K562 (cell line): Measurements from ENCODE around the gene ERMARD. TPM values are rescaled to one million over a fixed set of nuclear protein-coding genes. Genes with fewer than 3 reads are reported as not detected.

Experiments used
- ATAC-seq: fragments of 200-7000 bp; cut with Tn5 transposase; 3 replicates; pipeline ENCODE4 v1.9.1; 2020; ENCODE audit warnings: moderate library complexity
- BruUV-seq: library from RNA; stranded (reverse); fragments of 400-500 nt; replicated peaks from 2 replicates; lab custom pipeline; 2021; lab: Mats Ljungman, UMichigan
- CTCF ChIA-PET: fragments of 300-600 bp; formaldehyde crosslinking; extraction: SDS; loops from one replicate; lab custom pipeline; 2021; ENCODE audit warnings: low intra/inter-chr PET ratio; lab: Yijun Ruan, JAX
- POLR2A ChIA-PET: fragments of 300-600, 350-650 bp; sonication (Branson Sonifier 250); formaldehyde crosslinking; extraction: SDS; loops from one replicate; lab custom pipeline; 2021; ENCODE audit warnings: antibody characterized with exemption, inconsistent platforms; lab: Yijun Ruan, JAX
- DNase-seq, 4 experiments: peaks; one replicate each; pipeline versions ENCODE4 v3.0.0 to v3.0.0-alpha.2; 2011 to 2018; ENCODE audit warnings: low spot score in 3 of 4, mixed read lengths in 3 of 4; ENCODE audit errors: extremely low read depth in 1 of 4
- FAIRE-seq: peaks from 2 replicates; lab custom pipeline; 2011; peaks lifted over from hg19 to GRCh38; lab: Jason Lieb, UNC
- H2AFZ ChIP-seq: 2 replicates; pipeline ENCODE4 v1.6.0; 2011; ENCODE audit warnings: low read depth, low read length, control low read depth, inconsistent platforms
- H3K27ac ChIP-seq: fragments of 200-600 bp; 3 replicates; pipeline ENCODE4 v1.8.0; 2011; ENCODE audit warnings: low read depth, mild to moderate bottlenecking, control low read depth, inconsistent platforms, low read length, moderate library complexity, mixed read lengths; ENCODE audit errors: extremely low read depth
- H3K27me3 ChIP-seq, 2 experiments: fragments of 300-600 bp in 1 of 2; 2 replicates in 1 of 2; 3 replicates in 1 of 2; pipeline versions ENCODE4 v1.6.0 to v1.8.0; 2011; ENCODE audit warnings: inconsistent platforms in 2 of 2, low read length in 2 of 2, mild to moderate bottlenecking in 1 of 2, mixed read lengths in 1 of 2, moderate library complexity in 1 of 2; ENCODE audit not compliant: control insufficient read depth in 2 of 2, insufficient read depth in 2 of 2
- H3K36me3 ChIP-seq: fragments of 300-600 bp; 3 replicates; pipeline ENCODE4 v1.8.0; 2011; ENCODE audit warnings: mild to moderate bottlenecking, low read length, inconsistent platforms; ENCODE audit not compliant: control insufficient read depth, insufficient read depth
- H3K4me1 ChIP-seq, 2 experiments: fragments of 200-600 bp in 1 of 2; replicated peaks in 1 of 2; 2 replicates in 1 of 2; 3 replicates in 1 of 2; pipeline versions ENCODE4 v1.5.1 to v1.8.0; 2011; ENCODE audit warnings: inconsistent platforms in 2 of 2, low read length in 2 of 2, mild to moderate bottlenecking in 1 of 2, mixed read lengths in 1 of 2, moderate library complexity in 1 of 2; ENCODE audit not compliant: control insufficient read depth in 2 of 2, insufficient read depth in 2 of 2
- H3K4me2 ChIP-seq: 2 replicates; pipeline ENCODE4 v1.6.1; 2011; ENCODE audit warnings: low read length, control low read depth, inconsistent platforms, mixed read lengths; ENCODE audit not compliant: insufficient read depth
- H3K4me3 ChIP-seq: fragments of 200-600 bp; sonication (generic), shearing (Covaris generic); 2 replicates; pipeline ENCODE4 v1.5.1; 2016; ENCODE audit warnings: control low read depth, inconsistent platforms
- H3K79me2 ChIP-seq: fragments of 200-600 bp; 3 replicates; pipeline ENCODE4 v1.8.0; 2011; ENCODE audit warnings: low read length, inconsistent platforms; ENCODE audit not compliant: control insufficient read depth, insufficient read depth
- H3K9ac ChIP-seq, 2 experiments: 2 replicates each; pipeline versions ENCODE4 v1.6.0 to v1.6.1; 2011; ENCODE audit warnings: low read depth in 2 of 2, low read length in 2 of 2, control low read depth in 1 of 2, inconsistent platforms in 1 of 2, mild to moderate bottlenecking in 1 of 2, mixed read lengths in 1 of 2; ENCODE audit not compliant: insufficient read depth in 1 of 2
- H3K9me1 ChIP-seq: one replicate; pipeline ENCODE4 v1.6.0; 2011; ENCODE audit warnings: inconsistent platforms, mild to moderate bottlenecking, low read length, moderate library complexity; ENCODE audit not compliant: control insufficient read depth, insufficient read depth
- H3K9me3 ChIP-seq: replicated peaks from 2 replicates; pipeline ENCODE4 v1.5.1; 2011; ENCODE audit warnings: low read depth, low read length, inconsistent platforms; ENCODE audit not compliant: control insufficient read depth, insufficient read depth
- H4K20me1 ChIP-seq: replicated peaks from 2 replicates; pipeline ENCODE4 v1.6.1; 2011; ENCODE audit warnings: low read length, inconsistent platforms, mixed read lengths; ENCODE audit not compliant: control insufficient read depth, insufficient read depth
- ELF4 ChIP-seq: fragments of 450-650 bp; formaldehyde crosslinking; IDR thresholded peaks from 2 replicates; pipeline ENCODE4 v1.4.0; 2022; ENCODE audit warnings: missing genetic modification characterization
- FOXP1 ChIP-seq: sonication (generic); formaldehyde crosslinking; IDR thresholded peaks from 2 replicates; pipeline ENCODE4 v1.8.0; 2022; ENCODE audit warnings: mild to moderate bottlenecking, missing genetic modification reagents
- KLF6 ChIP-seq: fragments of 250-450 bp; sonication (Bioruptor Pico); IDR thresholded peaks from 2 replicates; pipeline ENCODE4 v1.4.0; 2020; ENCODE audit warnings: mild to moderate bottlenecking, moderate library complexity, borderline replicate concordance
- LARP7 ChIP-seq: fragments of 450-650 bp; IDR thresholded peaks from 2 replicates; pipeline ENCODE4 v1.6.1; 2016
- MBD1 ChIP-seq: fragments of 250-450 bp; sonication (Bioruptor Pico); IDR thresholded peaks from 2 replicates; pipeline ENCODE4 v1.8.0; 2022; ENCODE audit warnings: inconsistent platforms
- NCOA4 ChIP-seq: fragments of 450-650 bp; IDR thresholded peaks from 2 replicates; pipeline ENCODE4 v1.6.1; 2018; ENCODE audit warnings: mild to moderate bottlenecking; ENCODE audit not compliant: partially characterized antibody
- TCF3 ChIP-seq: sonication (generic); formaldehyde crosslinking; IDR thresholded peaks from 2 replicates; pipeline ENCODE4 v1.4.0; 2020; ENCODE audit warnings: mild to moderate bottlenecking, missing genetic modification reagents
- ZNF133 ChIP-seq: fragments of 250-450 bp; sonication (Bioruptor Pico); IDR thresholded peaks from 2 replicates; pipeline ENCODE4 v1.4.0; 2020; ENCODE audit warnings: mild to moderate bottlenecking
- ZNF354B ChIP-seq: fragments of 250-450 bp; sonication (Bioruptor Pico); IDR thresholded peaks from 2 replicates; pipeline ENCODE4 v1.4.0; 2020
- ZNF592 ChIP-seq: fragments of 450-650 bp; IDR thresholded peaks from 2 replicates; pipeline ENCODE4 v1.6.1; 2017; ENCODE audit warnings: antibody characterized with exemption, mild to moderate bottlenecking
- WGBS: fragments of 100-300 bp; shearing (Covaris generic); methylation state at CpG from one replicate; pipeline ENCODE4 v1.1.6; 2016; ENCODE audit warnings: low coverage, mixed read lengths; ENCODE audit not compliant: insufficient coverage; ENCODE audit errors: missing lambda C conversion rate; 5-methylcytosine and 5-hydroxymethylcytosine counted together
- in situ Hi-C: fragments of 300-500 bp; cut with MboI; formaldehyde crosslinking; loops from 4 replicates; pipeline ENCODE4 v1.15.0; 2018; ENCODE audit warnings: inconsistent platforms, mixed read lengths
- intact Hi-C: fragments of 100-400 bp; cut with micrococcal nuclease; formaldehyde crosslinking; loops from 2 replicates; pipeline ENCODE4 v1.14.2; 2022
- polyA plus RNA-seq, 8 experiments: library from polyadenylated mRNA; depleted of rRNA in 4 of 8; stranded (reverse) in 5 of 8; unstranded in 3 of 8; fragments of >200 nt; fragmentation: Nextera tagmentation in 2 of 8; fragmentation: Illumina TruSeq in 1 of 8; extraction: Ambion mirVana in 2 of 8; extraction: Trizol in 1 of 8; gene quantifications; 2 replicates each; pipeline versions ENCODE4 v1.2.1 to v1.2.3, GENCODE V29; 2011 to 2014; ENCODE audit warnings: inconsistent platforms in 1 of 8, missing spikeins in 1 of 8
- total RNA-seq, 7 experiments: library from RNA; depleted of rRNA in 6 of 7; stranded (reverse); fragments of >200 nt in 6 of 7; fragmentation: Illumina TruSeq in 2 of 7; extraction: Trizol in 2 of 7; gene quantifications; 2 replicates each; pipeline versions ENCODE4 v1.2.1 to v1.2.3, GENCODE V29; 2011 to 2021; ENCODE audit warnings: low replicate concordance in 1 of 7

The ERMARD gene
- total and polyA plus RNA-seq, 9 of the 15 experiments (the other 6 are each of a cell fraction or from before 2014, with no cell fraction given), result 14.5 to 68.6 (median 27.7) TPM

- Histone ChIP-seq H3K9me1 (no peaks in the 10 kb centered on the region), H3K4me3 (no peak overlapping the region), H3K4me1 (no peaks in the 10 kb centered on the region), H3K79me2 (no peaks in the 10 kb centered on the region), H3K4me2 (no peak overlapping the region), H3K27ac (no peak overlapping the region), H3K27me3 (peaks cover 6 to 44% of the 10 kb centered on the region in 2 experiments; a peak in 3 of 5 replicates), H2AFZ (no peak overlapping the region), H3K9ac (no peak overlapping the region), H4K20me1 (0 out of 2 replicates have a peak, but pooled peaks cover 5% of the 10 kb centered on the region), H3K9me3 (no peaks in the 10 kb centered on the region), H3K36me3 (no peaks in the 10 kb centered on the region)
- no TSS peak for BruUV-seq
- ATAC-seq (no peak), FAIRE-seq (no peak), DNase-seq (no peak)
- ChIA-PET CTCF (no interaction called here), POLR2A (no interaction called here)
- under 1% methylated on average over 12 of the region's 12 CpGs for WGBS
- intact Hi-C loops, result no loop called here
- TF ChIP-seq KLF6 (CRISPR knock-in tag) (no peak), ZNF354B (CRISPR knock-in tag) (no peak), TCF3 (no peak), ZNF592 (no peak), ELF4 (CRISPR knock-in tag) (no peak), ZNF133 (CRISPR knock-in tag) (no peak), FOXP1 (CRISPR knock-in tag) (no peak), NCOA4 (no peak), LARP7 (no peak), MBD1 (CRISPR knock-in tag) (no peak)
- in situ Hi-C loops, result no loop called here
Measured at GRCh38 chr6:169825558-169826225, 74.3 kb downstream of the ERMARD start.
